GF-D8 (cell line): ENCODE results near the gene RBMS3.

Source experiments
- DNase-seq: peaks from one replicate; lab custom pipeline; 2025; lab: John Stamatoyannopoulos, UW

RBMS3 gene

GRCh38 chr3:29731050-29731449 lies 450.2 kb downstream of the RBMS3 start:
- DNase-seq = no peak

- no peak for DNase-seq
Measured at GRCh38 chr3:29741231-29741630, 460.4 kb downstream of the RBMS3 start.

- no peak for DNase-seq
Measured at GRCh38 chr3:29745232-29745870, 464.5 kb downstream of the RBMS3 start.

- no peak for DNase-seq
Measured at GRCh38 chr3:29746163-29746760, 465.4 kb downstream of the RBMS3 start.

- no peak for DNase-seq
Measured at GRCh38 chr3:29747991-29748390, 467.1 kb downstream of the RBMS3 start.

GRCh38 chr3:29751647-29752314 lies 470.9 kb downstream of the RBMS3 start:
- no peak for DNase-seq

- DNase-seq = no peak
Measured at GRCh38 chr3:29754346-29754745, 473.5 kb downstream of the RBMS3 start.

GRCh38 chr3:29755416-29755815 lies 474.5 kb downstream of the RBMS3 start:
- no peak for DNase-seq

GRCh38 chr3:29757054-29757777 lies 476.3 kb downstream of the RBMS3 start:
- DNase-seq = no peak

- DNase-seq = no peak
Measured at GRCh38 chr3:29758108-29758433, 477.2 kb downstream of the RBMS3 start.

- no peak for DNase-seq
Measured at GRCh38 chr3:29758434-29759322, 477.8 kb downstream of the RBMS3 start.

- DNase-seq = no peak
Measured at GRCh38 chr3:29759411-29760225, 478.7 kb downstream of the RBMS3 start.

GRCh38 chr3:29760226-29760685 lies 479.4 kb downstream of the RBMS3 start:
- DNase-seq = no peak

- DNase-seq = no peak
Measured at GRCh38 chr3:29761517-29761916, 480.6 kb downstream of the RBMS3 start.

- no peak for DNase-seq
Measured at GRCh38 chr3:29763115-29763514, 482.2 kb downstream of the RBMS3 start.

GRCh38 chr3:29764041-29764440 lies 483.2 kb downstream of the RBMS3 start:
- DNase-seq = no peak

- DNase-seq = no peak
Measured at GRCh38 chr3:29764603-29765254, 483.9 kb downstream of the RBMS3 start.

- no peak for DNase-seq
Measured at GRCh38 chr3:29771602-29772001, 490.7 kb downstream of the RBMS3 start.

- no peak for DNase-seq
Measured at GRCh38 chr3:29772436-29772835, 491.6 kb downstream of the RBMS3 start.

- no peak for DNase-seq
Measured at GRCh38 chr3:29773481-29773880, 492.6 kb downstream of the RBMS3 start.
